ENCODE measurements around the gene EIF2B2. TPM values are rescaled to one million over a fixed set of nuclear protein-coding genes. Genes with fewer than 3 reads are reported as not detected.

Gene EIF2B2
- total and polyA plus RNA-seq, 4 donors = 19.6 to 45.2 (median 35.0) TPM

DNA sequence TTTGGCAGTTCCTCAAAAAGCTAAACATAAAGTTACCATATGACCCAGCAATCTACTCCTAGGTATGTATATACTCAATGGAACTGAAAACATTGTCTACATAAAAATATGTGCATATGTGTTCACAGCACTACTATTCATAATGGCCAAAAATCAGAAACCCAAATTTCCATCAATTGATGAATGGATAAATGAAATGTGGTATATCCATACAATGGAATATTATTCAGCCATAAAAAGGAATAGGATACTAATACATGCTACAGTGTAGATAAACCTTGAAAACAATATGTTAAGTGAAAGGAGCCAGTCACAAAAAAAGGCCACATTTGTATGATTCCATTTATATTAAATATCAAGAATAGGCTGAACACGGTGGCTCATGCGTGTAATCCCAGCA, 57.7 kb downstream of the EIF2B2 start:
- ATAC-seq (ENCODE audit: insufficient read depth, low FRiP score) = no peak
- DNase-seq = no peak
- TF ChIP-seq, protein P1, sequence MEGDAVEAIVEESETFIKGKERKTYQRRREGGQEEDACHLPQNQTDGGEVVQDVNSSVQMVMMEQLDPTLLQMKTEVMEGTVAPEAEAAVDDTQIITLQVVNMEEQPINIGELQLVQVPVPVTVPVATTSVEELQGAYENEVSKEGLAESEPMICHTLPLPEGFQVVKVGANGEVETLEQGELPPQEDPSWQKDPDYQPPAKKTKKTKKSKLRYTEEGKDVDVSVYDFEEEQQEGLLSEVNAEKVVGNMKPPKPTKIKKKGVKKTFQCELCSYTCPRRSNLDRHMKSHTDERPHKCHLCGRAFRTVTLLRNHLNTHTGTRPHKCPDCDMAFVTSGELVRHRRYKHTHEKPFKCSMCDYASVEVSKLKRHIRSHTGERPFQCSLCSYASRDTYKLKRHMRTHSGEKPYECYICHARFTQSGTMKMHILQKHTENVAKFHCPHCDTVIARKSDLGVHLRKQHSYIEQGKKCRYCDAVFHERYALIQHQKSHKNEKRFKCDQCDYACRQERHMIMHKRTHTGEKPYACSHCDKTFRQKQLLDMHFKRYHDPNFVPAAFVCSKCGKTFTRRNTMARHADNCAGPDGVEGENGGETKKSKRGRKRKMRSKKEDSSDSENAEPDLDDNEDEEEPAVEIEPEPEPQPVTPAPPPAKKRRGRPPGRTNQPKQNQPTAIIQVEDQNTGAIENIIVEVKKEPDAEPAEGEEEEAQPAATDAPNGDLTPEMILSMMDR (IDR thresholded peaks at IDR 0.05; ENCODE audit: control extremely low read depth, extremely low read depth) = no peak
- Histone ChIP-seq H3K9me3 (ENCODE audit: control insufficient read depth in 4 of 4, insufficient read depth in 3 of 4, low read length in 3 of 4) (peaks cover 0 to 4% (median 0%) of the 10 kb centered on the region in 4 donors), H3K4me1 (ENCODE audit: control insufficient read depth in 5 of 5, insufficient read depth in 5 of 5, low read length in 5 of 5) (peaks cover 0 to 8% (median 5%) of the 10 kb centered on the region in 5 donors), H3K27me3 (ENCODE audit: control insufficient read depth in 3 of 3, insufficient read depth in 3 of 3, low read length in 2 of 3) (no peaks in the 10 kb centered on the region), H3K27ac (ENCODE audit: low read depth in 1 of 2, low read length in 1 of 2) (no peak overlapping the region), H3K4me3 (no peak overlapping the region), H3K36me3 (ENCODE audit: control insufficient read depth in 4 of 4, insufficient read depth in 4 of 4, low read length in 4 of 4) (peaks cover 0 to 6% (median 3%) of the 10 kb centered on the region in 4 donors), H3K9ac (ENCODE audit: insufficient read depth in 1 of 2, low read length in 2 of 2) (no peak overlapping the region)
- 48% methylated on average over 2 of the region's 2 CpGs for WGBS, 2 donors

Small RNAs within 50 kb of the gene (small RNA-seq; reads per million reads assigned to genes)
- not detected for gene RNU6-689P (ENCODE audit: low replicate concordance)

Other genes starting within 250 kb of the EIF2B2 start
- 100 to 1,000 TPM in 1 of 2 donors, 10 to 100 TPM in 1; 42.2 to 124 TPM for gene YLPM1, start 239.6 kb upstream of the EIF2B2 start, total RNA-seq
- gene YLPM1, start 239.6 kb upstream of the EIF2B2 start, polyA plus RNA-seq = 10 to 100 TPM; 13.3 to 14.9 TPM
- under 1 TPM in 1 of 2 donors, not detected in 1; 0.09 TPM for gene PROX2, start 126.8 kb upstream of the EIF2B2 start, total RNA-seq
- under 1 TPM in 1 of 2 donors, not detected in 1; 0.01 TPM for gene PROX2, start 126.8 kb upstream of the EIF2B2 start, polyA plus RNA-seq
- gene DLST, start 121.0 kb upstream of the EIF2B2 start, total RNA-seq = 10 to 100 TPM; 76.5 to 79.1 TPM
- 10 to 100 TPM; 37.3 to 62.4 TPM for gene DLST, start 121.0 kb upstream of the EIF2B2 start, polyA plus RNA-seq
- gene RPS6KL1, start 79.7 kb upstream of the EIF2B2 start, total RNA-seq = 10 to 100 TPM in 1 of 2 donors, 1 to 10 TPM in 1; 2.2 to 13.0 TPM
- 1 to 10 TPM; 2.3 to 6.3 TPM for gene RPS6KL1, start 79.7 kb upstream of the EIF2B2 start, polyA plus RNA-seq
- gene PGF, start 47.3 kb upstream of the EIF2B2 start, total RNA-seq = 1 to 10 TPM; 4.9 to 8.7 TPM
- gene PGF, start 47.3 kb upstream of the EIF2B2 start, polyA plus RNA-seq = 1 to 10 TPM; 3.0 to 10.0 TPM
- gene MLH3, start 48.5 kb downstream of the EIF2B2 start, total RNA-seq = 10 to 100 TPM; 21.7 to 60.6 TPM
- 10 to 100 TPM; 10.1 to 18.1 TPM for gene MLH3, start 48.5 kb downstream of the EIF2B2 start, polyA plus RNA-seq
- 10 to 100 TPM; 16.1 to 17.5 TPM for gene ACYP1, start 61.1 kb downstream of the EIF2B2 start, total RNA-seq
- gene ACYP1, start 61.1 kb downstream of the EIF2B2 start, polyA plus RNA-seq = 10 to 100 TPM; 11.6 to 35.5 TPM
- gene ZC2HC1C, start 66.7 kb downstream of the EIF2B2 start, total RNA-seq = 1 to 10 TPM; 5.6 to 6.7 TPM
- gene ZC2HC1C, start 66.7 kb downstream of the EIF2B2 start, polyA plus RNA-seq = 1 to 10 TPM; 2.7 to 7.6 TPM
- 10 to 100 TPM; 74.1 to 76.3 TPM for gene NEK9, start 124.1 kb downstream of the EIF2B2 start, total RNA-seq
- gene NEK9, start 124.1 kb downstream of the EIF2B2 start, polyA plus RNA-seq = 10 to 100 TPM; 23.1 to 32.4 TPM
- 100 to 1,000 TPM; 217 to 398 TPM for gene TMED10, start 173.7 kb downstream of the EIF2B2 start, total RNA-seq
- gene TMED10, start 173.7 kb downstream of the EIF2B2 start, polyA plus RNA-seq = 100 to 1,000 TPM in 1 of 2 donors, 10 to 100 TPM in 1; 79.5 to 332 TPM

Data from lung (tissue), 13 donors.